Gastrocnemius medialis (tissue), 4 donors: ENCODE measurements around the gene BTG3. TPM values are rescaled to one million over a fixed set of nuclear protein-coding genes. Genes with fewer than 3 reads are reported as not detected.

Source experiments
- ATAC-seq, 2 donors: fragments of 150-250 bp; one replicate each; pipeline ENCODE4 v1.9.1; 2016
- DNase-seq, 2 donors: peaks; one replicate each; pipeline ENCODE4 v3.0.0-alpha.2; 2019
- H3K27ac ChIP-seq, 4 donors: fragments of 200-600 bp; sonication (generic); 1 replicate in 1 of 4; 2 replicates in 3 of 4; pipeline ENCODE4 v1.5.1; 2016 to 2018; ENCODE audit warnings: mild to moderate bottlenecking in 2 of 4, moderate library complexity in 1 of 4
- H3K27me3 ChIP-seq, 3 donors: fragments of 200-600 bp; sonication (generic) in 2 of 3; 1 replicate in 1 of 3; 2 replicates in 2 of 3; pipeline versions ENCODE4 v1.5.1 to v1.6.0; 2016 to 2019; ENCODE audit warnings: mild to moderate bottlenecking in 1 of 3, moderate library complexity in 1 of 3
- H3K36me3 ChIP-seq, 2 donors: fragments of 200-600 bp; sonication (generic) in 1 of 2; one replicate each; pipeline ENCODE4 v1.5.1; 2017 to 2018
- H3K4me1 ChIP-seq, 2 donors: fragments of 200-600 bp; sonication (generic) in 1 of 2; one replicate each; pipeline ENCODE4 v1.5.1; 2016 to 2017; ENCODE audit warnings: mild to moderate bottlenecking in 2 of 2
- H3K4me3 ChIP-seq, 4 donors: fragments of 200-600 bp; sonication (generic) in 3 of 4; 1 replicate in 1 of 4; 2 replicates in 3 of 4; pipeline ENCODE4 v1.5.1; 2016 to 2019; ENCODE audit warnings: mild to moderate bottlenecking in 2 of 4
- H3K9me3 ChIP-seq, 3 donors: fragments of 200-600 bp; sonication (generic) in 2 of 3; 1 replicate in 1 of 3; 2 replicates in 2 of 3; pipeline ENCODE4 v1.5.1; 2016 to 2019
- POLR2A ChIP-seq, 2 donors: fragments of 450-650 bp; IDR thresholded peaks; one replicate each; pipeline ENCODE4 v1.6.1; 2017; ENCODE audit warnings: antibody characterized with exemption in 2 of 2, mild to moderate bottlenecking in 2 of 2, moderate library complexity in 2 of 2
- in situ Hi-C, 4 donors: fragments of 200-750 bp; cut with MboI; loops; one replicate each; pipeline versions ENCODE4 v1.15.0 to v1.8.0; 2017; ENCODE audit warnings: low sequenced_read_pairs in 4 of 4
- intact Hi-C: fragments of 100-400 bp; cut with DNase I; formaldehyde crosslinking; loops from one replicate; pipeline ENCODE4 v1.15.1; 2023; ENCODE audit warnings: low total_unique reads
- total RNA-seq, 4 donors: library from RNA; depleted of rRNA; stranded (reverse); fragments of >200 nt; gene quantifications; one replicate each; pipeline versions ENCODE4 v1.1.0 to v1.2.3, GENCODE V29; 2016
- TF ChIP-seq, protein P1 (sequence below), 5 experiments: fragments of 450-650 bp in 3 of 5; fragments of 200-600 bp in 2 of 5; sonication (generic) in 2 of 5; IDR thresholded peaks in 4 of 5; conservative IDR thresholded peaks in 1 of 5; 1 replicate in 4 of 5; 2 replicates in 1 of 5; pipeline ENCODE4 v1.5.1; 2016 to 2019; ENCODE audit warnings: antibody characterized with exemption in 5 of 5, mild to moderate bottlenecking in 3 of 5, moderate library complexity in 3 of 5

Gene BTG3
- total RNA-seq, 4 donors from 2014 or later, result 1.8 to 4.0 (median 3.1) TPM

DNA sequence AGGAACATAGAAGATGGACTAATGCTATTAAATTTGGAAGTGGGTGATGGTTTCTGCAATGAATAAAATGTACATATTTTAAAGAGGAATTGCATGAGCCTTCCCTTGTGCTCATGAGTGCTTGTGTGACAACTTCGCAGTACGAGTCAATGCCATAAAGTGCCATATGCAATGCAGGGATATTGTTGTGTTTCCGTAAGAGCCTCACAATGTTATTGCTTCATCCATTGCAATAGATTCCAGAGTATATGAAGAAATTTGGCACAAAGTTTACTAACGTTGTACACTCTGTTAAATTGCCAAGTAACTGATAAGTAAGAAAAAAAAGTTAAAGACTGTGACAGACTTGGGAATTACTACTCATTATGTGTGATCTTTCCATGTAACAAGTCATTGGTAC is 22.3 kb downstream of the BTG3 start:
- no peaks in the 10 kb centered on the region for H3K4me1 ChIP-seq
- no peak for TF ChIP-seq POLR2A (IDR thresholded peaks at IDR 0.05)
- TF ChIP-seq, protein P1, sequence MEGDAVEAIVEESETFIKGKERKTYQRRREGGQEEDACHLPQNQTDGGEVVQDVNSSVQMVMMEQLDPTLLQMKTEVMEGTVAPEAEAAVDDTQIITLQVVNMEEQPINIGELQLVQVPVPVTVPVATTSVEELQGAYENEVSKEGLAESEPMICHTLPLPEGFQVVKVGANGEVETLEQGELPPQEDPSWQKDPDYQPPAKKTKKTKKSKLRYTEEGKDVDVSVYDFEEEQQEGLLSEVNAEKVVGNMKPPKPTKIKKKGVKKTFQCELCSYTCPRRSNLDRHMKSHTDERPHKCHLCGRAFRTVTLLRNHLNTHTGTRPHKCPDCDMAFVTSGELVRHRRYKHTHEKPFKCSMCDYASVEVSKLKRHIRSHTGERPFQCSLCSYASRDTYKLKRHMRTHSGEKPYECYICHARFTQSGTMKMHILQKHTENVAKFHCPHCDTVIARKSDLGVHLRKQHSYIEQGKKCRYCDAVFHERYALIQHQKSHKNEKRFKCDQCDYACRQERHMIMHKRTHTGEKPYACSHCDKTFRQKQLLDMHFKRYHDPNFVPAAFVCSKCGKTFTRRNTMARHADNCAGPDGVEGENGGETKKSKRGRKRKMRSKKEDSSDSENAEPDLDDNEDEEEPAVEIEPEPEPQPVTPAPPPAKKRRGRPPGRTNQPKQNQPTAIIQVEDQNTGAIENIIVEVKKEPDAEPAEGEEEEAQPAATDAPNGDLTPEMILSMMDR (IDR thresholded peaks at IDR 0.05 in 4 of 5, conservative IDR thresholded peaks at IDR 0.05 in 1 of 5), result no peak
- no peak for DNase-seq
- peaks cover 0 to 10% of the 10 kb centered on the region in 2 donors for H3K36me3 ChIP-seq
- no peaks in the 10 kb centered on the region for H3K27me3 ChIP-seq
- no peaks in the 10 kb centered on the region for H3K9me3 ChIP-seq
- H3K4me3 ChIP-seq, result no peak overlapping the region
- intact Hi-C loops, result no loop called here
- in situ Hi-C loops, result no loop called here
- ATAC-seq, result no peak
- H3K27ac ChIP-seq, result no peak overlapping the region

DNA sequence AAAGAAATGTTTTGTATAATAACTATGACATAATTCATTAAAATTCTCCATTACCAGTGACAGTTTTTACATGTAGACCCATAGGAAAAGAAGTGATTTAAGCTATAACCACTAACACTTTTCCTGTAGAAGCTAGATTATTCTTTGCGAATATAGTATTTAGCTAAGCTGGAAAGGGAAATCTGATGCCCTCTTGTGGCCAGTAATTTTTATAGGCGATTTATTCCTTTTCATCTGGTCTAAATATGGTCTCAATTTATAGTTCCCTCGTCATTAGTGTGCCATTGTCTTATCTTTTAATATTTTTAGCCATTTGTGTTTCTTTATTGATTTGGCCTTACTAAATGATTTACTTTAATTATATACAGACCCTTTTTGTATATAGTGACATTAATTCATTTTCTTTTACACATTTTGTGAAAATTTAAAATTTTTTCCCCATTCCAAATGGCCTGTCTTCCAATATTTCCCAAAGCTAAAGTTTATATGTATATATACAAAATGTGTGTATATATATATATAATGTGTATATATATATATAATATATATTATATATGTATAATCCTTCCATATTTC is 26.7 kb downstream of the BTG3 start:
- no peaks in the 10 kb centered on the region for H3K4me1 ChIP-seq
- ATAC-seq (no peak), DNase-seq (no peak)
- intact Hi-C loops (loop anchor here (2.0 kb wide), 1 partner anchor 199 kb away; no protein-coding TSS in a partner anchor), in situ Hi-C loops (loop anchor here in 1 of 4 donors (10.0 kb wide), 1 partner anchor 201 kb away; no protein-coding TSS in a partner anchor)
- H3K36me3 ChIP-seq, result no peaks in the 10 kb centered on the region
- H3K9me3 ChIP-seq, result no peaks in the 10 kb centered on the region
- TF ChIP-seq POLR2A (IDR thresholded peaks at IDR 0.05), result no peak
- TF ChIP-seq, protein P1 (IDR thresholded peaks at IDR 0.05 in 4 of 5, conservative IDR thresholded peaks at IDR 0.05 in 1 of 5), result peak in 2 of 5 experiments; percentile 39 to 46
- no peaks in the 10 kb centered on the region for H3K27me3 ChIP-seq
- no peak overlapping the region for H3K27ac ChIP-seq
- H3K4me3 ChIP-seq, result no peak overlapping the region

DNA sequence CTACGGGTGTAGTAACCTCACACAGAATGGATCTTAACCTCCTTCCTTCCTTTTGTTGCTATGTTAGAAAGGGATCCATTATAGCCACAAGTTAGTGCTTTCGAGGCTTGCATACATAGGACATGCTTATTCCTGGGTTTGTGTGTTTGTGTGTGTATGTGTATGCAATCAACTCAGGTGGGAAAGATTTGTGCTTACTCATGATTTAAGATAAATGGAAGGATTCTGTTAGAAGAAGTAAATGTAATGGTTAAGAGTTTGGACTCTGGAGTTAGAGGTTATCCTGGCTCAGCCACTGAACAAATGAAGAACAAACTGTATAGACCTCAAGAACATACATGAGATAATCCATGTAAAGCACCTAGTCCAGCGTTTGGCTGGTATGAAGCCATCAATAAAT is 28.8 kb downstream of the BTG3 start:
- in situ Hi-C loops, result loop anchor here in 1 of 4 donors (10.0 kb wide), 1 partner anchor 199 kb away; no protein-coding TSS in a partner anchor
- Histone ChIP-seq H3K27me3 (no peaks in the 10 kb centered on the region), H3K36me3 (no peaks in the 10 kb centered on the region), H3K27ac (no peak overlapping the region), H3K4me3 (no peak overlapping the region), H3K4me1 (no peaks in the 10 kb centered on the region), H3K9me3 (no peaks in the 10 kb centered on the region)
- TF ChIP-seq POLR2A (IDR thresholded peaks at IDR 0.05), result no peak
- TF ChIP-seq, protein P1 (IDR thresholded peaks at IDR 0.05 in 4 of 5, conservative IDR thresholded peaks at IDR 0.05 in 1 of 5), result no peak
- ATAC-seq, result no peak
- DNase-seq, result no peak
- intact Hi-C loops, result loop anchor here (2.0 kb wide), 1 partner anchor 197 kb away; no protein-coding TSS in a partner anchor

DNA sequence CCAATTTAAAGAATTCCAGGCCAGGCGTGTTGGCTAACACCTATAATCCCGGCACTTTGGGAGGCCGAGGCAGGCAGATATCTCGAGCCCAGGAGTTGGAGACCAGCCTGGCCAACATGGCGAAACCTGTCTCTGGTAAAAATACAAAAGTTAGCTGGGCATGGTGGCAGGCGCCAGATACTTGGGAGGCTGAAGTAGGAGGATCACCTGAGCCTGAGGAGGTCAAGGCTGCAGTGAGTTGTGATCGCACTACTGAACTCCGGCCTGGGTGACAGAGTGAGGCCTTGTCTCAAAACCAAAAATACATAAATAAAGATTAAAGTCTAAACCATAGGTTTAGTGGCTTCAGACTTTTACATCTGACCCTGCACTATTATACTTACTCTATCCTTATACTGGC is 32.4 kb downstream of the BTG3 start:
- no peaks in the 10 kb centered on the region for H3K36me3 ChIP-seq
- DNase-seq, result no peak
- in situ Hi-C loops, result loop anchor here in 1 of 4 donors (10.0 kb wide), 1 partner anchor 196 kb away; no protein-coding TSS in a partner anchor
- no peaks in the 10 kb centered on the region for H3K27me3 ChIP-seq
- intact Hi-C loops, result no loop called here
- no peaks in the 10 kb centered on the region for H3K9me3 ChIP-seq
- TF ChIP-seq, protein P1 (IDR thresholded peaks at IDR 0.05 in 4 of 5, conservative IDR thresholded peaks at IDR 0.05 in 1 of 5), result no peak
- no peak for TF ChIP-seq POLR2A (IDR thresholded peaks at IDR 0.05)
- H3K27ac ChIP-seq, result no peak overlapping the region
- H3K4me1 ChIP-seq, result no peaks in the 10 kb centered on the region
- no peak overlapping the region for H3K4me3 ChIP-seq
- ATAC-seq, result no peak
